Uterus (tissue), 4 donors: Measurements from ENCODE around the gene EPHA4. TPM values are rescaled to one million over a fixed set of nuclear protein-coding genes. Genes with fewer than 3 reads are reported as not detected.

Experiments
- DNase-seq, 2 donors: peaks; one replicate each; pipeline ENCODE4 v3.0.0-alpha.2; 2019 to 2020
- H3K27ac ChIP-seq, 2 donors: fragments of 200-600 bp; sonication (generic); 1 replicate in 1 of 2; 2 replicates in 1 of 2; pipeline ENCODE4 v1.5.1; 2016 to 2018
- H3K27me3 ChIP-seq, 2 donors: fragments of 200-600 bp; sonication (generic); one replicate each; pipeline ENCODE4 v1.5.1; 2018 to 2019; ENCODE audit warnings: control low read depth in 1 of 2
- H3K36me3 ChIP-seq, 2 donors: fragments of 200-600 bp; sonication (generic); one replicate each; pipeline ENCODE4 v1.5.1; 2019; ENCODE audit warnings: control low read depth in 1 of 2
- H3K4me1 ChIP-seq, 2 donors: fragments of 200-600 bp; sonication (generic); one replicate each; pipeline ENCODE4 v1.5.1; 2018 to 2019; ENCODE audit warnings: control low read depth in 1 of 2
- H3K4me3 ChIP-seq, 2 donors: fragments of 200-600 bp; sonication (generic); 1 replicate in 1 of 2; 2 replicates in 1 of 2; pipeline ENCODE4 v1.5.1; 2018 to 2019; ENCODE audit warnings: mild to moderate bottlenecking in 1 of 2
- H3K9me3 ChIP-seq, 2 donors: fragments of 200-600 bp; sonication (generic); one replicate each; pipeline ENCODE4 v1.5.1; 2019; ENCODE audit warnings: control low read depth in 1 of 2
- POLR2A ChIP-seq, 2 donors: fragments of 450-650 bp; IDR thresholded peaks; one replicate each; pipeline ENCODE4 v1.6.1; 2016; ENCODE audit warnings: antibody characterized with exemption in 2 of 2, mild to moderate bottlenecking in 1 of 2, moderate library complexity in 1 of 2
- intact Hi-C: fragments of 100-400 bp; cut with DNase I; formaldehyde crosslinking; loops from one replicate; pipeline ENCODE4 v1.15.1; 2023; ENCODE audit warnings: low total_unique reads
- total RNA-seq, 4 donors: library from RNA; depleted of rRNA in 3 of 4; stranded (reverse); fragments of >200 nt in 3 of 4; gene quantifications; one replicate each; pipeline versions ENCODE4 v1.1.0 to v1.2.4, GENCODE V29; 2014 to 2023
- TF ChIP-seq, protein P1 (sequence below), 4 experiments: fragments of 200-600 bp in 2 of 4; fragments of 450-650 bp in 2 of 4; sonication (generic) in 2 of 4; IDR thresholded peaks; one replicate each; pipeline ENCODE4 v1.5.1; 2016 to 2019; ENCODE audit warnings: antibody characterized with exemption in 4 of 4, mild to moderate bottlenecking in 2 of 4, moderate library complexity in 1 of 4
- donor health status: DM: yes; HTN: yes; CAD: no.

EPHA4 gene
- total RNA-seq, 4 donors from 2014 or later = 45.6 to 84.7 (median 66.8) TPM

DNA sequence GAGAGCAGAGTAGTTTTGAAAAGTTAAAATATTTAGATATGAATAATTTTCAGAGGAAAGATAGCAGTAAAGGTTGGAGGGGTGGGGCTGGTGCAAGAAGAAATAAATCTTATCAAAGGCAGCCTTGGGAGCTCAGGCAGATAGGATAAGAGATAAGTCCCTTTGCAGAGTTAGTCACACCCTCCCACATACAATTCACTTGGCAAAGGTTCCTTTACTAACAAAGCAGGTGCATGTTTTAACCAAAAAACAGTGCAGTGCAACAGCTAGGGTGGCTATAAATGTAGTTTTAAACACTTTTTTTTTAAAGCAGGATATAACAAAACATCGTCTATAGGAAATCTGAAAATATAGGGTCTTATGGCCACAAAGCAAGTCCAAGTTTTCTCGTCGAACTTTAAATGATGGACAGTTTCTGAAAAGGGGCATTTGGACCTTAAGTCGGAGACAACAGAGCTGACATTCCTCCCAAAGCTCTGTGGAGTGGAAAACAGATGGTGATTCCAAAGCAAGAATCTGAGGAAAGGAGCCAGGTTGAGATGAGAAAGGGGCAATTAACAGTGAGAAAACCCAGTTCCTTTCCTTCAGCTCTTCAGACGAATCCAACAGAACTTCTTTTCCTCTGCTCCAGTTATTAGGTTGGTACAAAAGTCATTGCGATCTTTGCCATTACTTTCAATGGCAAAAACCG lies 53.0 kb downstream of the EPHA4 start:
- intact Hi-C loops = no loop called here
- TF ChIP-seq POLR2A (IDR thresholded peaks at IDR 0.05) = no peak
- TF ChIP-seq, protein P1, sequence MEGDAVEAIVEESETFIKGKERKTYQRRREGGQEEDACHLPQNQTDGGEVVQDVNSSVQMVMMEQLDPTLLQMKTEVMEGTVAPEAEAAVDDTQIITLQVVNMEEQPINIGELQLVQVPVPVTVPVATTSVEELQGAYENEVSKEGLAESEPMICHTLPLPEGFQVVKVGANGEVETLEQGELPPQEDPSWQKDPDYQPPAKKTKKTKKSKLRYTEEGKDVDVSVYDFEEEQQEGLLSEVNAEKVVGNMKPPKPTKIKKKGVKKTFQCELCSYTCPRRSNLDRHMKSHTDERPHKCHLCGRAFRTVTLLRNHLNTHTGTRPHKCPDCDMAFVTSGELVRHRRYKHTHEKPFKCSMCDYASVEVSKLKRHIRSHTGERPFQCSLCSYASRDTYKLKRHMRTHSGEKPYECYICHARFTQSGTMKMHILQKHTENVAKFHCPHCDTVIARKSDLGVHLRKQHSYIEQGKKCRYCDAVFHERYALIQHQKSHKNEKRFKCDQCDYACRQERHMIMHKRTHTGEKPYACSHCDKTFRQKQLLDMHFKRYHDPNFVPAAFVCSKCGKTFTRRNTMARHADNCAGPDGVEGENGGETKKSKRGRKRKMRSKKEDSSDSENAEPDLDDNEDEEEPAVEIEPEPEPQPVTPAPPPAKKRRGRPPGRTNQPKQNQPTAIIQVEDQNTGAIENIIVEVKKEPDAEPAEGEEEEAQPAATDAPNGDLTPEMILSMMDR (IDR thresholded peaks at IDR 0.05) = no peak
- Histone ChIP-seq H3K27ac (peak overlapping the region; percentile 63 to 80), H3K4me3 (no peak overlapping the region), H3K4me1 (peaks cover 4 to 8% of the 10 kb centered on the region in 2 donors), H3K27me3 (no peaks in the 10 kb centered on the region), H3K36me3 (no peaks in the 10 kb centered on the region), H3K9me3 (no peaks in the 10 kb centered on the region)
- DNase-seq = peak in 1 of 2 donors; percentile 49

DNA sequence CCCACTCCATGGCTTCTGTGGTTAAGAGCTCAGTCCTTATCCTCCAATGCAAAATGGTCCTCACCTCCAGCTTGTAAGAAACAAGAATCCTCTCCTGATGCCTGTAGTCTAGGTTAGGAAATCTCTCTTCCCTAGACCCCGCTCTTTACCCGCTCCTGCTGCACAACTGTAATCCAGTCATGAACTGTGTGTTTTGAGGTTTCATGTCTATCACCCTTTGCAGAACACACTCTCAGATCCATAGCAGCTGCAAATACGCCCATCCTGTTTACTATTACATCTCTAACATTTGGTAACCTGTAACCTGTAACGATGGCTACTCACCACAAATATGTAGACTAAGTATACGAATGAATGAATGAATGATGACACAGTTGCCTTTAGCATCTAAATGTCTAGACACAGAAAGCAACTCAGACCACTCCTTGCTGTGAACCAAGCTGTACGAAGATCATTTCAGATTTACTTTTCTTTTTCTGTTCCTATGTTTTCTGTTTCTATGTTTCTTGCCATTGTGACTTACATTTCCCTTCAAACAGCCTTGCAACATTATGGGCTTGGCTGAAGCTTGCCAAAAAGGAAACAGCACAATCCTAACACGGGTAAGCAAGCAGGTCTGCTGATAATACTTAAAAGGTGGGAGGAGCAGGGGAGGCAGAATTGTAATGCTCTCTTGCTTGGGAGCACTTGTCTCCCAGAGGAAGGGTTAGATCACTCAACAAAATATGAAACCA lies 53.7 kb downstream of the EPHA4 start:
- H3K27ac ChIP-seq = peak overlapping the region; percentile 63 to 80
- H3K4me3 ChIP-seq = no peak overlapping the region
- no peaks in the 10 kb centered on the region for H3K27me3 ChIP-seq
- H3K4me1 ChIP-seq = peaks cover 4 to 8% of the 10 kb centered on the region in 2 donors
- no peak for TF ChIP-seq POLR2A (IDR thresholded peaks at IDR 0.05)
- TF ChIP-seq, protein P1 (IDR thresholded peaks at IDR 0.05) = no peak
- peak in 1 of 2 donors; percentile 61 for DNase-seq
- H3K9me3 ChIP-seq = no peaks in the 10 kb centered on the region
- H3K36me3 ChIP-seq = no peaks in the 10 kb centered on the region
- intact Hi-C loops = no loop called here

GRCh38 chr2:221517696-221518151 lies 54.4 kb downstream of the EPHA4 start:
- peaks cover 4 to 8% of the 10 kb centered on the region in 2 donors for H3K4me1 ChIP-seq
- H3K9me3 ChIP-seq = no peaks in the 10 kb centered on the region
- no peaks in the 10 kb centered on the region for H3K36me3 ChIP-seq
- H3K27me3 ChIP-seq = no peaks in the 10 kb centered on the region
- intact Hi-C loops = no loop called here
- peak overlapping the region; percentile 63 to 80 for H3K27ac ChIP-seq
- TF ChIP-seq POLR2A (IDR thresholded peaks at IDR 0.05) = no peak
- no peak for DNase-seq
- H3K4me3 ChIP-seq = no peak overlapping the region

GRCh38 chr2:221517146-221517695 lies 54.9 kb downstream of the EPHA4 start:
- DNase-seq = no peak
- peak overlapping the region; percentile 63 to 80 for H3K27ac ChIP-seq
- no peaks in the 10 kb centered on the region for H3K36me3 ChIP-seq
- no peaks in the 10 kb centered on the region for H3K9me3 ChIP-seq
- no peak overlapping the region for H3K4me3 ChIP-seq
- H3K27me3 ChIP-seq = no peaks in the 10 kb centered on the region
- H3K4me1 ChIP-seq = peaks cover 4 to 8% of the 10 kb centered on the region in 2 donors
- TF ChIP-seq, protein P1 (IDR thresholded peaks at IDR 0.05) = no peak
- no peak for TF ChIP-seq POLR2A (IDR thresholded peaks at IDR 0.05)
- intact Hi-C loops = no loop called here

GRCh38 chr2:221515864-221516263 lies 56.2 kb downstream of the EPHA4 start:
- no peak for DNase-seq
- Histone ChIP-seq H3K4me1 (peaks cover 4 to 8% of the 10 kb centered on the region in 2 donors), H3K27ac (peak overlapping the region; percentile 58 to 80), H3K4me3 (no peak overlapping the region), H3K36me3 (no peaks in the 10 kb centered on the region), H3K9me3 (no peaks in the 10 kb centered on the region), H3K27me3 (no peaks in the 10 kb centered on the region)
- no peak for TF ChIP-seq POLR2A (IDR thresholded peaks at IDR 0.05)
- TF ChIP-seq, protein P1 (IDR thresholded peaks at IDR 0.05) = no peak
- intact Hi-C loops = no loop called here
